DMS153 treated with DMSO at 0.1 percent for 48 hours (cell line): Measurements from ENCODE around the gene TPTE.
"Not testable (repeated sequence)": the region's sequence is repeated elsewhere in the genome, so short reads cannot be mapped to it uniquely, and the experiment has no call there.

ENCODE experiments used
- DNase-seq: peaks from one replicate; lab custom pipeline; 2025; ENCODE audit not compliant: unreplicated experiment; lab: John Stamatoyannopoulos, UW

Gene TPTE

DNA sequence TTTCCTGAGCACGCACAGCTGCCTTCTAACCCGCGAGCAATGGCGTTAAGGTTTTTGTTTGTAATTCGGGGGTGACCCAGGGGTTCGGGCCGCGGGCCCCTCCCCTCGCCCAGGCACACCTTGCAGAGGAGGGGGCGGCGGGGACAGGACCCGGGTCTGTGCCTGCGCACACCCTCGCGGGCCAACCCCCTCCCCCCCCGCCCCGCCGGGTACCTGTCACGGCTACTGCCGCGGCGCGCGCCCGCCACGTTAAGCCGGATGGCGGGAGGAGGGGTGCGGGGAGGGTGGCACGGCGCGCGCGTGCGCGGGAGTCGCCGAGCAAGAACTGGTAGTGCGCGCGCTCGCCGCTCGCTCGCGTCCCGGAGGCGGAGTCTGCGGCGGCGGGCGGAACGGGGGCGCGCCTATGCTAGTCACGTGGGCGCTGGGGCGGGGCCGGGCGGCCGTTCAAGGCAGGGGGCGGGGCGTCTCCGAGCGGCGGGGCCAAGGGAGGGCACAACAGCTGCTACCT, at the start of gene TPTE:
TPTE (plus strand) TSS at position 493 of the 508 bp plus-strand sequence. CDS start 17,141 bp downstream, outside the sequence.
- DNase-seq = no peak

DNA sequence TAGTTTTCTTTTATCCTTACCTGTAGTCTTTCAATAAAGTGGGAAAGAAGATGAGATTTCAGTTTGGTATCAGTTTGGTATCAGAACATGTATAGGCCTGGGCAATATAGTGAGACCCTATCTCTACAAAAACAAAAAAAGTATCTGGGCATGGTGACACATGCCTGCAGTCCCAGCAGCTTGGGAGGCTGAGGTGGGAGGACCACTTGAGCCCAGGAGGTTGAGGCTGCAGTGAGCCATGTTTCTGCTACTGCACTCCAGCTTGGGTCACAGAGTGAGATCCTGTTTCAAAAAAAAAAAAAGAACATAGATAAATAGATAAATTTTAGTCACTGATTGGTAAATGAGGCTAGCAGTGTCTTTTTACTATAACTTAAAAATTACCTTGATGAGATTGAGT, 49.4 kb upstream of the TPTE start:
- not testable (repeated sequence) for DNase-seq

DNA sequence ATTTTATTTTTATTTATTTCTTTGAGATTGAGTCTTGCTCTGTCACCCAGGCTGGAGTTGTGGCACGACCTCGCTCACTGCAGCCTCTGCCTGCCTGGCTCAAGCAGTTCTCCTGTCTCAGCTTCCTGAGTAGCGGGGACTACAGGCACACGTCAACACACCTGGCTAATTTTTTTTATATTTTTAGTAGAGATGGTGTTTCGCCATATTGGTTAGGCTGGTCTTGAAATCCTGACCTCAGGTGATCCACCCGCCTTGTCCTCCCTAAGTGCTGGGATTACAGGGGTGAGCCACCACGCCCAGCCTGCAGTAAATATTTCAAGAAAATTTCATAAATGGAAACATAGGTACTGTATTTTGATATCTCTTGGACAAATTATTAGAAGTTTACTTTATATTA, 43.6 kb upstream of the TPTE start:
- DNase-seq = not testable (repeated sequence)

DNA sequence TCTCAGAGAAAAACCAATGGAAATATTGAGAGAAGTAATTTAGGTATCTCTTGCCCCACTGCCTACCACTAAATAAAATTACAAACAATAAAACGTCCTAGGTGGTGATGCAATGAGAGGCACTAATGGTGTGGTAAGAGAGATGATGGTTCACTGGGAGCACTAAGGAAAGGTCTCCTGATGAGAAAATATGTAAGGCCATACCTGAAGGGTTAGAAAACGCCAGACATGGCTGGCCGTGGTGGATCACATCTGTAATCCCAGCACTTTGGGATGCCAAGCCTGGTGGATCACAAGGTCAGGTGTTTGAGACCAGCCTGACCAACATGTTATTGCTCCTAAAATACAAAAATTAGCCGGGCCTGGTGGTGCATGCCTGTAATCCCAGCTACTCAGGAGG, 41.5 kb upstream of the TPTE start:
- not testable (repeated sequence) for DNase-seq

DNA sequence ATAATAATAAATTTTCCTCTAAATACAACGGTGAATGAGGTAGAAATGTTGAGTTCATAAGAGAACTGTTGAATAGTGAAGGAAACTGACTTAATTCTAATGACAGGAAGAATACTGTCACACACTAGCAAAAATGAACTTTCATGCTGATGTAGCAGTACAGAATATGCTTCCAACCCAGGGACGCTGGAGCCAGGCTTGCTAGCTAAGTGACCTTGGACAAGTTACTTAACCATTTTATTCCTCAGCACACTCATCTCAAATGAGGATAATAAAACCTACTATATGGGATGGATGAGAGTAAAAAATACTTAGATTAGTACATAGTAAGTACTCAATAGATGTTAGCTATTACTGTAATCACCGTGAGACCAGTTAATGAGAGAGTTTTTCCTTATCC, 36.5 kb upstream of the TPTE start:
- DNase-seq = not testable (repeated sequence)

DNA sequence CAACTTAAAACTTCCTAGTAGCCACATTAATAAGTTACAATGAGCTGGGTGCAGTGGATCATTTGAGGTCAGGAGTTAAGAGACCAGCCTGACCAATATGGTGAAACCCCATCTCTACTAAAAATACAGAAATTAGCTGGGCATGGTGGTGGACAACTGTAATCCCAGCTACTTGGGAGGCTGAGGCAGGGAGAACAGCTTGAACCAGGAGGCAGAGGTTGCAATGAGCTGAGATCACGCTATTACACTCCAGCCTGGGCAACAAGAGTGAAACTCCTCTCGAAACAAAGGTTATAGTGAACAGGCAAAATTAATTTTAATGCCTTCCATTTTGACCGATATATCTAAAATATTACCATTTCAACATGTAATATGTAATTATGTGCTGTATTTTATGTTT, 30.9 kb upstream of the TPTE start:
- DNase-seq = not testable (repeated sequence)

DNA sequence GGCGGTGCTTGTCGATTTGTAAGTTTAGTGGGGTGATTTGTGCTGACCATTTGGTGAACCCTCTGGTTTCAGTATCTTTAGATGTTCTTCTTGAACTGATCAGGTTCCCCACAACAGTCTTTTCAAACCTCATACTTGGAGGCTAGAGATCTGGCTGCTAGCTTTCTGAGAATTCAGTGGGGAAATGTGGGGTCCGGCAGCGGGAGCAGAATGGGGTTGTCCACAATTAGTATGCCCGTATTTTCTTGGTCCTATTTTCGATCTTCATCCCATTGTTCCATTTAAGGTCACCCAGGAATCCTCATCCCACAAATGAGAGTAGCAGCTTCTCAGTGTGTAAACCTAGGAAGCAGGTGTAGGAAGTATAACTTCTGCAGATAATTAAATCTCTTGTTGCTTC, 10.3 kb upstream of the TPTE start:
- no peak for DNase-seq

DNA sequence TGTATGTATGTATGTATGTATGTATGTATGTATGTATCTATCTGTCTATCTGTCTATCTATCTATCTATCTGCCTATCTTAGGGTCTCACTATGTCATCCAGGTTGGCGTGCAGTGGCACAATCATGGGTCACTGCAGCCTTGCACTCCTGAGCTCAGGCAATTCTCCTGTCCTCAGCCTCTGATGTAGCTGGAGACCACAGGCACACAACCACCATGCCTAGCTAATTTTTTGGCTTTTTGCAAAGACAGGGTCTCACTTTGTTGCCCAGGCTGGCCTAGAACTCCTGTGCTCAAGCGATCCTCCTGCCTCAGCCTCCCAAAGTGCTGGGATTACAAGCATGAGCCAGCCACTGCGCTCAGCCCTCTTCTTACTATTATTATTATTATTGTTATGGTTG, 4.5 kb upstream of the TPTE start:
- not testable (repeated sequence) for DNase-seq

DNA sequence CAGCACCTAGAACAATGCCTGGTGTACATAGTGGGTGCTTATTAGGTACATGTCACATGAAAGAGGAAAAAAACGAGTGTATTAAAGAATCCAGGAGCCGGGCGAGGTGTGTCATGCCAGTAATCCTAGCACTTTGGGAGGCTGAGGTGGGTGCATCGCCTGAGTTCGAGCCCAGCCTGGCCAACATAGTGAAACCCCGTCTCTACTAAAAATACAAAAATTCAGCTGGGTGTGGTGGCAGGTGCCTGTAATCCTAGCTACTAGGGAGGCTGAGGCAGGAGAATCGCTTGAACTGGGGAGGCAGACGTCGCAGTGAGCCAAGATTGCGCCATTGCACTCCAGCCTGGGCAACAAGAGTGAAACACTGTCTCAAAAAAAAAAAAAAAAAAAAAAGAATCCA, 3.5 kb upstream of the TPTE start:
- DNase-seq = not testable (repeated sequence)

DNA sequence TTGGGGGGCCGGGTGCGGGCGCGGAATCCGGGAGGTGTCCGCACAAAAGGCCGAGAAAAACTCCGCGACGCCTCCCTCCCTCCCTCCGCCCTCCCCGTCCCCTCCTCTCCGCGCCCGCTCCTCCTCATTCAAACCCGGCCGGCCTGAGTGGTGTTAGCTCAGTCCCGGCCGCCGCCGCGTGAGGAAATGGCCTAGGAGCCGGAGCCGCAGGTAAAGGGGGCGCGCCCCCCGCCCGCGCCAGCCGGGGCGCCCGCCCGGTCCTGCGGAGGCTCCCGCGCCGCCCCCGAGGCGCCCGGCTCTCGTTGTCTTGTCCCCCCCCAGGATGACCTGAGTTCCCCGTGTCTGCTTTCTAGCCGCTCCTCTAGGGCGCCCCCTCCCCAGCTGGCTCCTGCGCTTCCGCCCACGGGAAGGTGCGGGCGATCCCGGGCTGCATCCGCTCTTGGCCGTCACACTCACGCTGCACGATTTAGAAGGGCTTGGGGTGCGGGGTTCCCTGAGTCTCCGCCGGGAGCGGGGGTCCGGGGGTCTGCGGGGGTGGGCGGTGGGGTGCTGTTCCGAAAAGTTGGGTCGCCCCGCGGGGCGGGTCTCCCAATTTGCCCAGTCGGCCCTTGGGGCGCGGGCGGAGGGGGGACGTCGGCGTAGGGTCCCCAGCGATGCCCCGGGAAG, 585 bp downstream of the TPTE start:
- DNase-seq = not testable (repeated sequence)

DNA sequence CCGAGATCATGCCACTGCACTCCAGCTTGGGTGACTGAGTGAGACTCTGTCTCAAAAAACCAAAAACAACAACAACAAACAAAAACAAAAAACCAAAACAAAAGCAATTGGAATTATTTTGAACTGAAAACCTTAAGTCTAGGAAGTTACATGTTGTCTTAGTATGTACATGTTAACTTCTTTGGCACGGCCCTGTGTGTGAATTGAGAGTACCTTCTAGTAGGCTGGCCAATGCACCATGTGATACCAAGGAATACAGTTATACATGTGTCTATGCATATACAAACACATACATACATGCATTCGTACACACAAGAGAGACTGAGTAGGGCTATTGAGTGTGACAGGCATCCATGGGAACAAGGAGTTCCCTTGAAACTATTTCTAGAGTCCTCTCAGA, 18.6 kb downstream of the TPTE start:
- DNase-seq = no peak

DNA sequence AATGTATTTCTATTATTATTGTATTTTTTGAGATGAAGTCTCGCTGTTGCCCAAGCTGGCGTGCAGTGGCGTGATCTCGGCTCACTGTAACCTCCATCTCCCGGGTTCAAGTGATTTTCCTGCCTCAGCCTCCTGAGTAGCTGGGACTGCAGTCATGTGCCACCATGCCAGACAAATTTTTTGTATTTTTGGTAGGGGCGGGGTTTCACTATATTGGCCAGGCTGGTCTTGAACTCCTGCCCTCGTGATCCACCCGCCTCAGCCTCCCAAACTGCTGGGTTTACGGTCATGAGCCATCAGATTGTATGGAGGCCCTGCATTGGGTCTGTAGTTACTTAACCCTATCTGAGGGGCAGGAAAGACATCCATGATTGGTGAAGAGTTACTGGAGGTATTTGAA, 23.0 kb downstream of the TPTE start:
- not testable (repeated sequence) for DNase-seq

DNA sequence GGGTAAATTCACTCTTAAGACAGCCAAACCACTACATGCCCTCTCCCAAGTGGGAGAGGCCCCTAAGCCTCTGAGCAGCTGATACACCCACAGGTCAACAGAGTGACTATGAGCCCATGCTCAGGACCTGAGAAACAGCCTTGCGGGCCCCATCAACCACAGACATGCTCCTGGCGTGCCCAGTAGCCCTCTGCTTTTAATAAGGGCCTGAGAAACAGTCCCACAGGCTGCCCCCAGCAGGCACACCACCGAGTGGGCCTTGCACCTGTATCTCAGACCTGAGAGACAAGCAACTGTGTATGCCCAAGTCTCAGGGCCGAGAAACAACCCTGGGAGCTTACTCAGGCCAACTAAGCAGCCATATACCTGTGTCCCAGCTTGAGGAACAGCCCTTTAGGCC, 26.5 kb downstream of the TPTE start:
- not testable (repeated sequence) for DNase-seq

DNA sequence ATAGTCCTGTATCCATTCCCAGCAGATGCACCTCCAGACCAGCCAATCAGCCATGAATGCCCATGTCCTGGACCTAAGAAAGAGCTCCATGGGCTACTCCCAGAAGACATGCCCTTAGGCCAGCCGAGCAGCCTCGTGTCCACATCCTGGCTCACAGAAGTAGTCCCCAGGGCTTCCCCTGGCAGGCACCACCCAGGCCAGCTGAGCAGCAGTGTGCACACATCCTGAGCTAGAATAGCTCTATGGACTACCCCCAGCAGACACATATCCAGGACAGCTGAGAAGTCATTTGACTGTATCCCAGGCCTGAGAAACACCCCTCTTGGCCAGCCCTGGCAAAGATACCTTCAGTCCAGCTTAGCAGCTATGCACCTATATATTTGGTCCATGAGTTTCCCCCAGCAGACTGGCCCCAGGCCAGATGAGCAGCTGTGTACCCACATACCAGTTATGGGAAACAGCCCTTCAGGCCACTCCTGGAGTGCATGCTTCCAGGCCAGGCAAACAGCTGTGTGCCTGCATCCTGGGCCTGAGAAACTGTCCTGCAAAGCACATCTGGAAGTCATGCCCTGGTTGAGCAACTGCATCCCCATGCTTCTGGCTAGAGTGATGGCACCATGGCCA, 27.1 kb downstream of the TPTE start:
- DNase-seq = not testable (repeated sequence)

DNA sequence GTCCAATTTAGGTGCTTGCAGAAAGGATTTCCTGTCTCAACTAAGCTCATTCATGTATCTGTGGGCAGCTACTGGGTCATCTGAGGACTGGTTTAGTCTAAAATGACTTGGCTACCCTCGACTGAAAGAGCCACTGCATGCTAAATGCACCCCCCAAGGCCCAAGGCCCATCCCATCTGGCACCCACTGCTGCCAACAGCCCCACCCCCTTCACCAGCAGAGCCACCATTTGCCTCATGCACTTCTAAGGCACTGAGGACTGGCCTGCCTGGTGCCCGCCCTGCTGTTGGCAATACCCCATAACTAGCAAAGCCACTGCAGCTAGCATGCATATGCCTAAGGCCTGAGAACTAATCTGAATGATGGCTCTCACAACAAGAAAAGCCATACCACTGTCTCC, 49.4 kb downstream of the TPTE start:
- DNase-seq = not testable (repeated sequence)

DNA sequence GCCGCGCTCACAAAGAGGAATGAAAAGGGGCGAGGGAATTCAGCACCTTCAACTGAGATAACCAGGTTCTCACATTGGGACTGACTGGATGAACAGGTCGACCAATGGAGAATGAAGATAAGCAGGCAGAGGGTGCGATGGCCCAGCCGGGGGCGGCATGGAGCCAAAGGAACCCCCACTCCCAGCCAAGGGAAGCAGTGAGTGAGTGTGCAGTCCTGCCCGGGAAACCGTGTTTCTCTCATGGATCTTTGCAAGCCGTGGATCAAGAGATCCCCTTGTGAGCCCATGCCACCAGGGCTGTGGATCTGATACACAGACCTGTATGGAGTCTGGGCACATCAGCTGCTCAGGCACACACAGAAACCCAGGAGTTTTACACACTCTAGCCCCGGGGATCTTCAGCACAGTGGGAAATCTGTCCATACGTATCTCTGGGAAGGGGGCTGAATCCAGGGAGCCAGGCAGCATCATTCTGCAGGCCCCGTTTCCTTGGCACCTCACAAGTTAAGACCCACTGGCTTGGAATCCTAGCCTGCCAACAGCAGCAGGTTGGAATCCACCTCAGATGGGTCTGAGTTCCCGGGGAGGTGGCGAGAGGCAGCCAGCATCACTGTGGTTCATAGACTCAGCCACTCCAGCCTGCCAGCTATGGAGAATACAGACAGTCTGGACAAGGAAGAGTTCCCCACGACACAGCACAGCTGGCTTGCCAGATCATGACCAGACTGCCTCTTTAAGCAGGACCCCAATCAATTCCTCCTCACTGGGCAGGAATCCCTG, 53.3 kb downstream of the TPTE start:
- not testable (repeated sequence) for DNase-seq

DNA sequence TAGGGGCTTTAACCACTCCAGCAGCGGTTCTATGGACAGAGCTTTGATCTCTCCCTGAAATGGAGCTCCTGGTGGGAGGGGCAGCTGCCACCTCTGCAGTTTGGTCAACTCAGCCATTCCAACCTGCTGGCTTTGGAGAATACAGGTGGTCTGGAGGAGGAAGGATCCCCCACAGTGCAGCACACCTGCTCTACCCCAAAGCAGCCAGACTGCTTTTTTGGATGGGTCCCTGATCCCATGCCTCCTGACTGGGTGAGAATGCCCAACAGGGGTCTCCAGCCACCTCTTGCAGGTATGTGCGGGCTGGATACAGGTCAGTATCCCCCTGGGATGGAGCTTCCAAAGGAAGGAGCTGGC, 53.9 kb downstream of the TPTE start:
- no peak for DNase-seq

DNA sequence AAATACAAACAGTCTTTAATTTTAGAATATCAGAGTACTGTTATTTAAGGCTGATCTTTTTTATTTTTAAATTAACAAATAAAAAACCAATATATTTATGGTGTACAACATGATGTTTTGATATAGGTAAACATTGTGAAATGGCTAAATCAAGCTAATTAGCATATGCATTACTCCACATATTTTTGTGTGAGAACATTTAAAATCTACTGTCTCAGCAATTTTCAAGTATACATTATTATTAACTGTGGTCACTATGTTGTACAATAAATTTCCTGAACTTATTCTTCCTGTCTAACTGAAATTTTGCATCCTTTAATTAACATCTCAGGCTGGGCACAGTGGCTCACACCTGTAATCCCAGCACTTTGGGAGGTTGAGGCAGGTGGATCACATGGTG, 57.5 kb downstream of the TPTE start:
- DNase-seq = not testable (repeated sequence)

DNA sequence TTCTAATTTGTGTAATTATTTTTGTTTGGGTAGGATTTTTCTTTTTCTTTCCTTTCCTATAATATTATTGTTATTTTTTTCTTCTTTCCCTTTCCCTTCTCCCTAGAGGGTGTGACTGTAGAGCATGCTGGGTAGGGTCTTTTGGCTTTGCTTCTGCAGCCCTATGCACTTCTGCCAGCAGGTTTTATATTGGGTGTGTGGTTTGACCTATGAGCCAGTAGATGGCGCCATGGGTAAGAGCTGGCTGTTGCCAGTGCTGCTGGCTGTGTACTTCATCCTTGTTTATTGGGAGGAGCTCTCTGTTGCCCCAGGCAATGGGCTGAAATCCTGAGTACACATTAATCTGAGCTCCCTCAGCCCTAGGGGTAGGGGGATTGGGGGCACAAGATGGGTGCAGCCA, 67.7 kb downstream of the TPTE start:
- not testable (repeated sequence) for DNase-seq

DNA sequence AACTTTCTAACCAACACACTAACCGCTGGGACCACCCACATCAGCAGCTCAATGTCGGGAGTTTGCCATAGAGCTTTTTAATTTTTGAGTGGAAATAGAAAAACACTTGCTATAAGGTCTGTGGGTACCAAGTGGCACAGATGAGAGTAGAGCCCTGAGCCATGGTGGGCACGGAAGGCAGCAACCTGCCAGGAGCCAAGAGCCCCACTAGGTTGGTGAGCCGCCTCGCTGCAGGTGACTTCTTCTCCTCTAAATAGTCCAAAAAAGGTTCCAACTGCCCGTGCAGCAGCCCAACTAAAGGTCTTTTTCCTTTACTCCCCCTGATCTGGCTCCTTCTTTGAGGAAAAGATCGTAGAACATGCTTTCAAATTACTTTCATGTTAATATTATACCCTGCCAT, 85.7 kb downstream of the TPTE start:
- not testable (repeated sequence) for DNase-seq

DNA sequence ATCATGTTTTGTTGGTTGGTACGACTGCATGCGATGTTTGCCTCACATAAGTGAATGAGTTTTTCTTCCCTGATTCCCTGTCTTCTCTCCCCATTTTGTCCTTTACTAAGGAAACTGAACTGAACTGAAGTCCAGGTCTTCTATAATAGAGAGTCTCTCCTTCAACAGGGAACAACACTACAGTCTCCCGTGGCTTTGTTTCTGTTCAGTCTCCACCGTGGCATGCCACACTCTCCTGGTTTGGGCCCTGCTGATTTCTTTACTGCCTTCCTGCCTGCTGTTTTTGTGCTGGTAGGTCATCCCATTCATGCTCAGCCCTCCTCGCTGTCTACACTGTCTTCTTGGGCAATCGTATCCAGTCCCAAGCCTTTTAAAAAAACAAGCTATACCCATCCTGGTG, 92.9 kb downstream of the TPTE start:
- not testable (repeated sequence) for DNase-seq

DNA sequence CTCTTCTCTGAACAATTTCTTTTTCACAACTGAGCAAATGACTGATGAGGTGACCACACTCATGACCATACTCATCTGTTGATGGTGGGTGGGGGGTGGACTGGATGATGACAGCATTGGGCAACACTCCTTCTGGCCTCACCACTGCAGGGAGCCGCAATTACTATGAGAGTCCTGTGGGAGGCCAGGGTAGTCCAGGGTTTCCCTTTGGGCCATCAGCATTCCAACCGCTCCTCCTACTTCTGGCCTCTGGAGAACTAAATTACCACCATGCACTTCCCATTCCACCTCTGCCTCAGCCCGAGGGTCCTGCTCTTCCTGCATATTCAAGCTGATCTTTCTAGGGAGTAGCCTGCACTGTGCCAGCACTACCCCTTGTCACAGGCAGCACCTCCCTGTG, 94.7 kb downstream of the TPTE start:
- not testable (repeated sequence) for DNase-seq
